ENCODE data around the gene SNUPN. TPM values are rescaled to one million over a fixed set of nuclear protein-coding genes. Genes with fewer than 3 reads are reported as not detected.

Gene SNUPN
- polyA plus RNA-seq (2013), result 21.1 TPM

- Histone ChIP-seq H3K4me3 (ENCODE audit: control insufficient read depth in 1 of 7, extremely low read depth in 1 of 7, insufficient read depth in 4 of 7, low read depth in 2 of 7, low read length in 6 of 7) (peak within 1 kb of the TSS; percentile 63 to 98 (median 93)), H3K9me3 (ENCODE audit: control extremely low read depth in 1 of 5, control insufficient read depth in 4 of 5, insufficient read depth in 2 of 5, low read depth in 1 of 5, low read length in 4 of 5) (no peaks in the 10 kb centered on the region), H3K4me1 (ENCODE audit: control extremely low read depth in 1 of 4, control insufficient read depth in 4 of 4, insufficient read depth in 4 of 4, low read length in 3 of 4) (peaks cover 7 to 37% (median 20%) of the 10 kb centered on the region in 4 experiments), H3K27ac (ENCODE audit: insufficient read depth in 1 of 2, low read depth in 1 of 2, low read length in 2 of 2, poor library complexity in 1 of 2, severe bottlenecking in 2 of 2) (peak within 1 kb of the TSS; percentile 92 to 96), H3K27me3 (replicated peaks in 2 of 5; ENCODE audit: control insufficient read depth in 4 of 5, insufficient read depth in 5 of 5, low read length in 4 of 5) (no peaks in the 10 kb centered on the region), H3K36me3 (ENCODE audit: control insufficient read depth in 4 of 4, insufficient read depth in 4 of 4, low read length in 3 of 4) (no peaks in the 10 kb centered on the region)
- ChIA-PET CTCF (interaction anchor here (0.8 to 3.8 kb wide), 7 partner anchors 8 to 117 kb away, joined by 3 to 31 read pairs (median 4); partner anchors contain the start of genes IMP3 and PTPN9), POLR2A (interaction anchor here (1.0 to 2.4 kb wide), 4 partner anchors 14 to 258 kb away, joined by 3 to 17 read pairs (median 4); partner anchors contain the start of genes IMP3 and MAN2C1)
- WGBS (ENCODE audit: insufficient coverage), result under 1% methylated on average over 40 of the region's 47 CpGs
- DNase-seq, result peak; percentile 94 to 99 (median 97)
Observed at GRCh38 chr15:75625542-75626347, at the start of gene SNUPN. Gene SNUPN, minus strand, starts transcription at chr15:75625725. Its CDS starts 4,674 bp downstream, at chr15:75621051.

- no peaks in the 10 kb centered on the region for H3K36me3 ChIP-seq (ENCODE audit: control insufficient read depth in 4 of 4, insufficient read depth in 4 of 4, low read length in 3 of 4)
- ChIA-PET CTCF (interaction anchor here (3.5 kb wide), 1 partner anchor 11 kb away, joined by 14 read pairs; no protein-coding TSS in a partner anchor), POLR2A (no interaction called here)
Observed at GRCh38 chr15:75674366-75674765, 48.8 kb upstream of the SNUPN start.

GRCh38 chr15:75673426-75674235, 48.1 kb upstream of the SNUPN start:
- Histone ChIP-seq H3K4me1 (ENCODE audit: control extremely low read depth in 1 of 4, control insufficient read depth in 4 of 4, insufficient read depth in 4 of 4, low read length in 3 of 4) (no peaks in the 10 kb centered on the region), H3K36me3 (ENCODE audit: control insufficient read depth in 4 of 4, insufficient read depth in 4 of 4, low read length in 3 of 4) (no peaks in the 10 kb centered on the region), H3K4me3 (ENCODE audit: control insufficient read depth in 1 of 7, extremely low read depth in 1 of 7, insufficient read depth in 4 of 7, low read depth in 2 of 7, low read length in 6 of 7) (no peak overlapping the region), H3K27me3 (replicated peaks in 2 of 5; ENCODE audit: control insufficient read depth in 4 of 5, insufficient read depth in 5 of 5, low read length in 4 of 5) (peaks cover 0 to 4% (median 0%) of the 10 kb centered on the region in 5 experiments), H3K9me3 (ENCODE audit: control extremely low read depth in 1 of 5, control insufficient read depth in 4 of 5, insufficient read depth in 2 of 5, low read depth in 1 of 5, low read length in 4 of 5) (no peaks in the 10 kb centered on the region), H3K27ac (ENCODE audit: insufficient read depth in 1 of 2, low read depth in 1 of 2, low read length in 2 of 2, poor library complexity in 1 of 2, severe bottlenecking in 2 of 2) (no peak overlapping the region)
- ChIA-PET CTCF (interaction anchor here (0.9 to 1.2 kb wide), 3 partner anchors 8 to 164 kb away, joined by 3 to 4 read pairs (median 3); no protein-coding TSS in a partner anchor), POLR2A (no interaction called here)
- 91% methylated on average over 10 of the region's 10 CpGs for WGBS (ENCODE audit: insufficient coverage)
- no peak for DNase-seq

More at GRCh38 chr15:75674366-75674765, 48.8 kb upstream of the SNUPN start:
- H3K4me1 ChIP-seq (ENCODE audit: control extremely low read depth in 1 of 4, control insufficient read depth in 4 of 4, insufficient read depth in 4 of 4, low read length in 3 of 4), result no peaks in the 10 kb centered on the region
- H3K9me3 ChIP-seq (ENCODE audit: control extremely low read depth in 1 of 5, control insufficient read depth in 4 of 5, insufficient read depth in 2 of 5, low read depth in 1 of 5, low read length in 4 of 5), result no peaks in the 10 kb centered on the region
- 89% methylated on average over 4 of the region's 8 CpGs for WGBS (ENCODE audit: insufficient coverage)
- H3K27ac ChIP-seq (ENCODE audit: insufficient read depth in 1 of 2, low read depth in 1 of 2, low read length in 2 of 2, poor library complexity in 1 of 2, severe bottlenecking in 2 of 2), result no peak overlapping the region
- H3K4me3 ChIP-seq (ENCODE audit: control insufficient read depth in 1 of 7, extremely low read depth in 1 of 7, insufficient read depth in 4 of 7, low read depth in 2 of 7, low read length in 6 of 7), result no peak overlapping the region
- no peak for DNase-seq
- peaks cover 0 to 4% (median 0%) of the 10 kb centered on the region in 5 experiments for H3K27me3 ChIP-seq (replicated peaks in 2 of 5; ENCODE audit: control insufficient read depth in 4 of 5, insufficient read depth in 5 of 5, low read length in 4 of 5)

- CTCF ChIA-PET, result interaction anchor here (0.9 to 1.2 kb wide), 4 partner anchors 9 to 164 kb away, joined by 3 to 4 read pairs (median 3); partner anchors contain the start of gene PTPN9
- H3K9me3 ChIP-seq (ENCODE audit: control extremely low read depth in 1 of 5, control insufficient read depth in 4 of 5, insufficient read depth in 2 of 5, low read depth in 1 of 5, low read length in 4 of 5), result no peaks in the 10 kb centered on the region
- H3K27ac ChIP-seq (ENCODE audit: insufficient read depth in 1 of 2, low read depth in 1 of 2, low read length in 2 of 2, poor library complexity in 1 of 2, severe bottlenecking in 2 of 2), result no peak overlapping the region
- POLR2A ChIA-PET, result no interaction called here
- no peak overlapping the region for H3K4me3 ChIP-seq (ENCODE audit: control insufficient read depth in 1 of 7, extremely low read depth in 1 of 7, insufficient read depth in 4 of 7, low read depth in 2 of 7, low read length in 6 of 7)
- H3K4me1 ChIP-seq (ENCODE audit: control extremely low read depth in 1 of 4, control insufficient read depth in 4 of 4, insufficient read depth in 4 of 4, low read length in 3 of 4), result no peaks in the 10 kb centered on the region
- no peak for DNase-seq
- WGBS (ENCODE audit: insufficient coverage), result 92% methylated on average over 13 of the region's 14 CpGs
- no peaks in the 10 kb centered on the region for H3K36me3 ChIP-seq (ENCODE audit: control insufficient read depth in 4 of 4, insufficient read depth in 4 of 4, low read length in 3 of 4)
- peaks cover 0 to 4% (median 0%) of the 10 kb centered on the region in 5 experiments for H3K27me3 ChIP-seq (replicated peaks in 2 of 5; ENCODE audit: control insufficient read depth in 4 of 5, insufficient read depth in 5 of 5, low read length in 4 of 5)
Observed at GRCh38 chr15:75672646-75673425, 47.3 kb upstream of the SNUPN start.

GRCh38 chr15:75671730-75672602, 46.4 kb upstream of the SNUPN start:
- CTCF ChIA-PET, result interaction anchor here (1.0 to 1.1 kb wide), 4 partner anchors 11 to 163 kb away, joined by 3 to 4 read pairs (median 3); partner anchors contain the start of genes IMP3 and PTPN9
- H3K4me3 ChIP-seq (ENCODE audit: control insufficient read depth in 1 of 7, extremely low read depth in 1 of 7, insufficient read depth in 4 of 7, low read depth in 2 of 7, low read length in 6 of 7), result no peak overlapping the region
- H3K27me3 ChIP-seq (replicated peaks in 2 of 5; ENCODE audit: control insufficient read depth in 4 of 5, insufficient read depth in 5 of 5, low read length in 4 of 5), result peaks cover 0 to 6% (median 0%) of the 10 kb centered on the region in 5 experiments
- H3K9me3 ChIP-seq (ENCODE audit: control extremely low read depth in 1 of 5, control insufficient read depth in 4 of 5, insufficient read depth in 2 of 5, low read depth in 1 of 5, low read length in 4 of 5), result no peaks in the 10 kb centered on the region
- no peak for DNase-seq
- no peak overlapping the region for H3K27ac ChIP-seq (ENCODE audit: insufficient read depth in 1 of 2, low read depth in 1 of 2, low read length in 2 of 2, poor library complexity in 1 of 2, severe bottlenecking in 2 of 2)
- POLR2A ChIA-PET, result no interaction called here
- WGBS (ENCODE audit: insufficient coverage), result 92% methylated on average over 10 of the region's 11 CpGs
- H3K36me3 ChIP-seq (ENCODE audit: control insufficient read depth in 4 of 4, insufficient read depth in 4 of 4, low read length in 3 of 4), result no peaks in the 10 kb centered on the region
- no peaks in the 10 kb centered on the region for H3K4me1 ChIP-seq (ENCODE audit: control extremely low read depth in 1 of 4, control insufficient read depth in 4 of 4, insufficient read depth in 4 of 4, low read length in 3 of 4)

- Histone ChIP-seq H3K9me3 (ENCODE audit: control extremely low read depth in 1 of 5, control insufficient read depth in 4 of 5, insufficient read depth in 2 of 5, low read depth in 1 of 5, low read length in 4 of 5) (no peaks in the 10 kb centered on the region), H3K27me3 (replicated peaks in 2 of 5; ENCODE audit: control insufficient read depth in 4 of 5, insufficient read depth in 5 of 5, low read length in 4 of 5) (peaks cover 0 to 6% (median 0%) of the 10 kb centered on the region in 5 experiments), H3K4me1 (ENCODE audit: control extremely low read depth in 1 of 4, control insufficient read depth in 4 of 4, insufficient read depth in 4 of 4, low read length in 3 of 4) (no peaks in the 10 kb centered on the region), H3K4me3 (ENCODE audit: control insufficient read depth in 1 of 7, extremely low read depth in 1 of 7, insufficient read depth in 4 of 7, low read depth in 2 of 7, low read length in 6 of 7) (no peak overlapping the region), H3K27ac (ENCODE audit: insufficient read depth in 1 of 2, low read depth in 1 of 2, low read length in 2 of 2, poor library complexity in 1 of 2, severe bottlenecking in 2 of 2) (no peak overlapping the region), H3K36me3 (ENCODE audit: control insufficient read depth in 4 of 4, insufficient read depth in 4 of 4, low read length in 3 of 4) (no peaks in the 10 kb centered on the region)
- CTCF ChIA-PET, result no interaction called here
- POLR2A ChIA-PET, result no interaction called here
- DNase-seq, result no peak
- 85% methylated on average over 6 of the region's 6 CpGs for WGBS (ENCODE audit: insufficient coverage)
Observed at GRCh38 chr15:75669879-75670212, 44.3 kb upstream of the SNUPN start.

Measured in common myeloid progenitor, CD34-positive (primary cell).